Fibroblast of gingiva (primary cell): ENCODE results near the gene DDX24.

ENCODE experiments used
- DNase-seq: peaks from one replicate; pipeline ENCODE4 v3.0.0-alpha.2; 2011; ENCODE audit warnings: low read depth

DDX24 gene

DNA sequence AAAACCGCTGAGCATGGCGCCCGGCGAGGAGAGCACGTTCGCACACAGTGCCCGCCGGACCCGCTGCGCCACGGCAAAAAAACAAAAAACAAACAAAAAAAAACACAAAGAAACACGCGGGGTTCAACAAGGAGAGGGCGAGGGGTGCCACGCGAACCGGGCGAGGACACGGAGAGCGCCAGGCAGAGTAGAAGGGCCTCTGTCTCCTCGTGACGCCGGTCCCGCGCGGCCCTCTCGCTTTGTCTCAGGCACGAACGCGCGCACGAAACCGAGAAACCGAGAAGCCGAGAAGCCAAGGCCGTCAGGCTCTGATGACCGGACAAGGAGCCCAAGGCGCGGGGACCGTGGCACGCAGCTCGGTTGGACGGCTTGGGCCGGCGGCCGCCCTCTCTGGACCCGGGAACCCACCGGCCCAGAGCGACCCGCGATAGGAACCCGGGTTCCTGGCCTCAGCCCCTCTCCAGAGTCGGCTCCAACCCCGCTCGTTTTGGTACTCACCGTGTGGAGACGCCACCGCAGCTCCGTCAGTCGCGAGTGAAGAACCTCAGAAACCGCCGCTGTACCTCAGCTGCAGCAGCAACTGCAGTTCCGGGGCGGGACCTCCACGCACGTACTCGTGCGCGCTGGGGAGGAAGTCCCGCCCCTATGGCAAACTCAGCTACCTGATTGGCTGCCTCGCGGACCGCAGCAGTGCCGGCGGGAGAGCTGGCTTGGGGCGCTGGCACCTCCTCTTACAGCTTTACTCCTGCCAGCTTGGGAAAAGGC lies at the start of gene DDX24, which contains the start of gene IFI27L1:
Gene DDX24 (minus strand): TSS at position 582 of the 765 bp plus-strand sequence. CDS start 1,460 bp downstream, outside the sequence.
Gene IFI27L1 (plus strand): TSS at position 690 of the 765 bp plus-strand sequence. CDS start 15,628 bp downstream, outside the sequence.
- DNase-seq = peak; percentile 95

- peak; percentile 40 for DNase-seq
Measured at GRCh38 chr14:94129758-94130414, 48.9 kb upstream of the DDX24 start.

DNA sequence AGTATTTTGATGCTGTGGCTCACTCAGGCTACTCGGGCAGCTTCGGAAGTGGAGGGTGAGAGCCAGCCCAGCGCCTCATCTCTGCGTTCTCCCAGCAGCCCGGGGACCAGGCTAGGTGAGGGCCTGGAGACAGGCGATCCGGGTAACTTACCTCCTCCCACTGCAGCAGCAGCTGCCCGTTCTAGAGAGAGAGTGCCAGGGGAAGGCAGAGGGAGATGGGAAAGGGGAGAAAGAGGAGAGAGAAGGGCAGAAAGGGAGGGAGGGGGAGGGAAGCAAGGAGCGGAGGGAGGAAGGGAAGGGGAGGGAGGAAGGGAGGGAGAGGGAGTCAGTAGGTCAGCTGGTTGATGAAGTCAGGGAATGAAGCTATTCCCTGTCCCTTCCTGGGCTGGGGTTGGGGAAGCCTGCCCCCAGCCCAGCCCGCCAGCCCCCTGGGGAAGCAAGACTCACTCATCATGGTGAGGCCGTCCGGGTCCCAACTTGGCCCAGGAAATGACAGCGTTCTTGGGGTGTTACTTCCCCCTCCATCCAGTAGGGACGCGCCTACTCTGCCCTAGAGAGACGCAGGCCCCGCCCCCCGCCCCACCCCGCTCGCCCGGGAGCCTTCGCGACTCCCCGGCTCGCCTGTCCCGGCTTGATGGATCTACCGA lies 48.2 kb upstream of the DDX24 start, which contains the start of gene IFI27L2:
Gene IFI27L2 (minus strand): TSS at position 494 of the 647 bp plus-strand sequence. CDS start 40 bp downstream, at position 454.
- peak; percentile 86 for DNase-seq

GRCh38 chr14:94128216-94128839 lies 47.3 kb upstream of the DDX24 start:
- no peak for DNase-seq

DNA sequence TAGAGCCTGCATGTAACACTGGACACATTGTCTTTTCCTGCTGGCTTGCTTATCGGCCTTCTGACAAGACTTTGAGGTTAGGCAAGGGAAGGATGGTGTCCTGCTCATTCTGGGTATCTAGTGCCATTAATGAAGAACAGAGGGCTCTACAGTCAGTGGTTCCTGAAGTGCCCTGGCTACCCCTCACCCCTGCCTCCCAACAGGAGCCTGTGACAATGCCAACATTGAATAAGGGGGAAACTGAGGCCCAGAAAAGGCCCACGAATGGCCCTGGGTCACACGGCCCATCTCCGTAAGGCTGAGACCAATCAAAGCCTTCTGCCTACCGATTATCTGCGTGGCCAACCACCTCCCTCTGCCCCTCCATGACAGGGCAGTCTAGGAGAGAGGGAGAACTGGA lies 46.3 kb upstream of the DDX24 start:
- DNase-seq = no peak

- no peak for DNase-seq
Measured at GRCh38 chr14:94126800-94127199, 45.8 kb upstream of the DDX24 start.

- DNase-seq = no peak
Measured at GRCh38 chr14:94126419-94126677, 45.3 kb upstream of the DDX24 start.

DNA sequence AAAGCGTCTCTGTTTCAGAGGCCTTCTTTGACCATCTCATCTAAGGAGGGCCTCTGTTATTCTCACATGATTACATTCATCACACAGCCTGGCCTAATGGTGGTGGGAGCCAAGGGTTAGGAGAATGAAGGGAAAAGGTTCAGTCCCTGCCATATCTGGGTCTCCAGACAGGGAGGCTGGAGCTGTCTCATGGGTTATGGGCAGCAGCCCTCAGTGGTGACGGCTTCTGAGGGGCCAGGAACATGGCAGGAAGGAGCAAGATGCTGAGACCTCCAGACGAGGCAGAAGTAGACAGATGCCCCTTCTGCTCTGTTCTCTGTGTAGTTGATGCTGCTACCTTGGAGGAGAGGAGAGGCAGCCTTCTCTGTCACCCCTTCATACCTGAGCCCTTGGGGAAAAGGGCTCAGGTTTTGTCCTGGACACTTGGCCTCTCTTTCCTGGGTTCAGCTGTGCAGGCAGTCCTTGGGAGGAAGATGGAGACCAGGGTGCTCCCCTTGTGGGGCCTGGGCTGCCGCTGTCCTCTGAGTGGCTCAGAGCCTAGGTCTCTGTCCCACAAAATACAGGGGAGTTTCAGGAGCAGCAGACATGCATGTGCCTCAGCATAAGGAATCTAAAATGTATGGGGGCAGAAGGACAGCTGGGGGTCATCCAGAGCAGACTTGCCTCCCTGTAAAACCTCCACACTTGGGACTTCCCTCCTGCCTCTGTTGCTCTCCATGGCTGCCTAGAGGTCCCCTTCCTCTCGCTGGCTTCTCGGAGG lies 44.8 kb upstream of the DDX24 start:
- no peak for DNase-seq

DNA sequence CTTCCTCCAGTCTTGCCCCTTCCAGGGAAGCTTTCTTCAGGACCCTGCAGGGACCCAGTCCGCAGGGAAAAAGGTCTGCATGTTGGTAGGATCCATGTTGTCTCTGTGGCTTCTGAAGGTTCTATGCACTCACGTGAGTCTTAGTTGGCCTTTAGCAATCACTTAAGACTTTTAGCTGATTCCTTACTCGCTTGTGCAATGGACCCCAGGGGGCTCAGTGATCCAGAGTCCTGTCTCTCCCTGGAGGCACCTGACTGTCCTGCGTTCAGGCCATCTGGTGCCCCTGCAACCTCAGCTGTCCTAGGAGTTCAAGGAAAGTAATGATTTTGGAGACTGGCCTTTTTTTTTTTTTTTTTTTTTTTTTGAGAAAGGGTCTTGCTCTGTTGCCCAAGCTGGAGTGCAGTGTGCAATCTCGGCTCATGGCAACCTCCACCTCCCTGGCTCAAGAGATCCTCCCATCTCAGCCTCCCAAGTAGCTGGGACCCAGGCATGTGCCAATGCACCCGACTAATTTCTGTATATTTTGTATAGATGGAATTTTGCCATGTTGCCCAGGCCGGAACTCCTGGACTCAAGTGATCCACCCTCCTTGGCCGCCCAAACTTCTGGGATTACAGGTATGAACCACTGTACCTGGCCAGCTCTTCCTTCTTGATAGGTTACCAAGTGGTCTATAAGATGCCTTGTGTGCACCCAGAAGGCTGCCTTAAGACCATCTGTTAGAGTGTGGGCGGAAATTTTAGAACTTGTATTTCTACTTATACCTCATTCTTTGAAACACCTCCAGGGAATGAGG lies 43.8 kb upstream of the DDX24 start:
- DNase-seq = no peak

DNA sequence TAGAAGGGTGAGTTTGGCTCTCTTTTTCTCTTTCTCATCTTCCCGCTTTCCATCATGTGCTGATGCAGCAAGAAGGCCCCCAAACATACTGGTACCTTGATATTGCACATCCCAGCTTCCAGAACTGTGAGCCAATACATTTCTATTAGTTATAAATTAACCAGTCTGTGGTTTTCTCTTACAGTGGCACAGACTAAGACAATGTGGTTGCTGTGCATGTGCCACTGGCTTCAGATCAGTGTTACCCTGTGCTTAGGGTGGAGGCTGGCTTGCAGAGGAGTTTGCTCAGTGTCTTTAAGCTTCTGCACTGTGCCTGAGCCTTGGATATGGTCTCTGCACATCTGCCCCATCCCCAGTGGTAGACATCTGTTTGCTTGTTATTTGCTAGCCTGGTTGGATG lies 42.9 kb upstream of the DDX24 start:
- no peak for DNase-seq

DNA sequence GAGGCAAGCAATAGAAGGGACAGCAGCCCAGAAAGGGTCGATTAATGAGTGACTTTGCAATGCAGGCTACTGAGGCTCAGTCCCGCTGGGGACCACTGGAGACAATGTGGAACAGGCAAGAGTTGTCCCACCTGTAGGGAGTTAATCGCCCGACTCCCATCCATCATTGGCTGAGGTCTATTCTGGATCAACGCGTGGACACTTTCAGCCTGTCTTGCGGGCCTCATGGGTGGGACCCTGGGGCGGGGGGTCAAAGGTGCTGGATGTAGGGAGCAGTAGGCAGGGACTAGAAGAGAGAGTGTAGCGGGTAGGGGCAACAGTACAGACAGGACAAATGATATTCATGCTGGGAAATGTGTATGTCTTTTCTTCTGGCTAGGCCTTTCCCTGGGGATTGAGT lies 42.3 kb upstream of the DDX24 start:
- no peak for DNase-seq

DNA sequence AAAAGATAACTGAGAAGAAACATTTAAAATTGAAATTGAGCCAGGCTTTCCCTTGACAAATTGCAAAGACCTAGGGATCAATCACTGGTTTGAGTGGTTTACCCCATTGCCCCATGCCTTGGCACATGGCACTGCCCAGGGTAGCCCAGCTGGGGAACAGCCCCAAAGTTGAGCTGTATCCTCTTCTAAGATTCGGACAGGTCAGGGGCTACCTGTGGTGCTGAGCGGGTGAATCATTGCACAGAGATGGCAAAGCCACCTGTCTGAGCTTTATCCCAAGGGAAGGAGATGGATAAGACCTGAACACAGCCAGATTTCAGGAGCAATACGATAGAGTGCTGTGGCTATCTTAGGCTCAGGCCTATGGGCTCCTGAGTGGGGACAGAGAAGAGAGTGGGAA lies 41.4 kb upstream of the DDX24 start:
- DNase-seq = no peak

GRCh38 chr14:94121485-94121884 lies 40.5 kb upstream of the DDX24 start:
- no peak for DNase-seq

GRCh38 chr14:94120667-94121340 lies 39.8 kb upstream of the DDX24 start:
- peak; percentile 79 for DNase-seq

DNA sequence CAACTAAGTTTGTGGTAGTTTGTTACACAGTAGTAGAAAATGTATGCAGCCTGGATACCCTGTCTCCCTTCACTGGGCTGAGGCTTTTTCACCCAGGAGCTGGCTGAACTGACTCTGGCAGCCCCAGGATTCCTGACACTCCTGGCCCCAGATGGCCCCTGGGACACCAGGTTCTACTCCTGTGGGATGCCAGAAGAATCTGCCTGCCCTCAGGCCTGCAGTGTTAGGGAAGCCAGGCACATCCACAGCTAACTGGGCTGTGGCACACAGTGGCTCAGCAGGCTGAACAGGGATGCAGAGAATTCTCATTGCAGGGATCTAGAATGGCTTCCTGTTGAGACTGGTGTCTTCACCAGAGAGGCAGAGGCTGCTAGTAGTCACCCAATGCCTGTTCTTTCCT lies 38.1 kb upstream of the DDX24 start:
- no peak for DNase-seq

DNA sequence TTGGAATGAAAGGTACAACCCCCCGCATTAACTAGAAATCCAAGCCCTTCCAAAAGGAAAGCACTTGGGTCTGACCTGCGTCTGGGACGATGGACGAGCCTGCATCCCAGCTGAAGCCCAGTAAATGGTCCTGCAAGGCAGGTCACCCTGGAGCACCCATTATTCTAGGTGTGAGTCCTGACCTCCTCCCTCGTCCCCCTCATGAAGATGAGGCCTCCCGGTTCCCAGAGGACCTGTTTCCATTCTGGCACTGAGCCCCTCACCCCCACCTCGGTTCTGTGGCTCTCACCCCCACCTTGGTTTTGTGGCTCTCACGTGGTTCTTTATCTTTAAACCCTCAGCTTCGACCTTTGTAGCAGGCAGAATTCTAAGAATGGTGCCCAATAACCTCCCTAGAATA lies 36.9 kb upstream of the DDX24 start:
- DNase-seq = no peak

DNA sequence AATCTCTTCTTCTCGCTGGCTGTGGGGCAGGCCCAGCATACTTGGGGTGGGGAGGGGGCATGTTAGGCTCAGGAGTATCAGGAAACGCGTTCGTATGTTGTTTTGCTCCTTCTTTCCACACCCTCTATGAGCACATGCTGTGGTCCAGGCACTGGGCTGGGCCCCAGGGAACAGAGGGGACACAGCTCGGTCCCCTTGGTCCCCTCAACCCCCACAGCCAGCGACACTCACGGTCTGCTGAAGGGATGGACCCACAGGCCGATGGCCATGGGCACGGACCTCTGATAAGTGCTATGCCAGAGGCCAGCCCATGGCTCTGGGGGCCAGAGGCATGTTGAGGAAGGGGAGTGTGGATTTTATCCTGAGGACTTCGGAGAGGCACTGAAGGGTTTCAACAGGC lies 35.7 kb upstream of the DDX24 start:
- no peak for DNase-seq

DNA sequence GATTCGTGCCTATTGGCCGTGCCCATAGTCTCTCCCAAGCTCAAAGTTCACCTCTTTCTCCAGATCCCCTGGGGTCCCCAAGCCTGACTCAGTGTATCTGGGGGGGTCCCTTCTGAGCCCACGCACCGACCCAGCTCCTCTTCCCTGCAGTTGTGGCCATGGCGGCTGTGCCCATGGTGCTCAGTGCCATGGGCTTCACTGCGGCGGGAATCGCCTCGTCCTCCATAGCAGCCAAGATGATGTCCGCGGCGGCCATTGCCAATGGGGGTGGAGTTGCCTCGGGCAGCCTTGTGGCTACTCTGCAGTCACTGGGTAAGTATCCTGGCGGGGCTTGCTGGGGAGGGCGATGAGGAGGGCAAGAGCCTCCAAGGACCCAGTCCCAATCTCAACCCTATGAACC lies 34.6 kb upstream of the DDX24 start:
- no peak for DNase-seq

GRCh38 chr14:94115058-94115591 lies 34.1 kb upstream of the DDX24 start:
- DNase-seq = peak; percentile 32

DNA sequence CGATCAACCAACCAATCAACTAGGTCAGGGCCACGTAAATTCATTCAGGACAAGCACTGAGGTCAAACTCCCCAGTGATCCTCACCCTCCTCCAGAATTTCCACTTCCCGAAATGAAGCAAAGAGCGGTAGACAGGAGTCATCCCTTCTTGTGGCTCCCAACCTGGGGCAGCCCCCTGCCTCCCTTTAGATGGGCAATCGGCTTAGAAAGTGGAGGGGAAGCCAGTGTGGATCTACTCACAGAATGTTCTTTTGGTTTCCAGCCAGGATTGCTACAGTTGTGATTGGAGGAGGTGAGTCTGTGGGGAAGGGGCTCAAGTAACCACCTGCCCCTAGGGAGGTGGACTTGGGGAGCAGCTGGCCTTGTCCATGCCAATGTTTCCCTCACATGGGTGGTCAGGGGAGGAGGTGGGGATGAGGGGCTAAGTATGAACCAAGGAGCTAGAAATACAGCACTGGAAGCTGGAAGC lies 33.6 kb upstream of the DDX24 start:
- DNase-seq = no peak
